ENCODE results near the gene USP49.
A peak's percentile ranks its signal among the peaks of the same experiment; 100 is the strongest.

- TF ChIP-seq EZH2 (IDR thresholded peaks at IDR 0.05) = no peak
- TF ChIP-seq CTCF (IDR thresholded peaks at IDR 0.05 in 2 of 3, conservative IDR thresholded peaks at IDR 0.05 in 1 of 3; ENCODE audit: borderline replicate concordance in 1 of 3, insufficient read depth in 1 of 3, low read depth in 2 of 3, low read length in 2 of 3) = no peak
- peak; percentile 71 for TF ChIP-seq CEBPB (IDR thresholded peaks at IDR 0.05; ENCODE audit: low read depth)
- peak; percentile 21 for TF ChIP-seq YY1 (IDR thresholded peaks at IDR 0.05; ENCODE audit: extremely low read depth, insufficient replicate concordance, low read depth, low read length)
- no peak for TF ChIP-seq POLR2A (IDR thresholded peaks at IDR 0.05; ENCODE audit: borderline replicate concordance, extremely low read depth, insufficient read depth, insufficient read length)
- no peak for TF ChIP-seq REST (IDR thresholded peaks at IDR 0.05; ENCODE audit: low read depth)
- TF ChIP-seq POLR2AphosphoS5 (IDR thresholded peaks at IDR 0.05; ENCODE audit: low read depth, low read length) = no peak
- TF ChIP-seq JUND (IDR thresholded peaks at IDR 0.05) = peak; percentile 71
- no peak for TF ChIP-seq TCF7L2 (IDR thresholded peaks at IDR 0.05; ENCODE audit: borderline replicate concordance, extremely low read depth, insufficient read depth, insufficient read length)
- TF ChIP-seq SP1 (IDR thresholded peaks at IDR 0.05; ENCODE audit: low read depth) = peak; percentile 60
These were observed 22.4 kb upstream of the USP49 start for GRCh38 chr6:41917528-41917927.

Measured in HCT116 (cell line).